GM18858 (cell line): Measurements from ENCODE around the gene LRFN4.

ENCODE experiments used
- ATAC-seq: cut with Tn5 transposase; IDR thresholded peaks from one replicate; pipeline ENCODE4 v1.9.1; 2021; ENCODE audit not compliant: unreplicated experiment

LRFN4 gene

DNA sequence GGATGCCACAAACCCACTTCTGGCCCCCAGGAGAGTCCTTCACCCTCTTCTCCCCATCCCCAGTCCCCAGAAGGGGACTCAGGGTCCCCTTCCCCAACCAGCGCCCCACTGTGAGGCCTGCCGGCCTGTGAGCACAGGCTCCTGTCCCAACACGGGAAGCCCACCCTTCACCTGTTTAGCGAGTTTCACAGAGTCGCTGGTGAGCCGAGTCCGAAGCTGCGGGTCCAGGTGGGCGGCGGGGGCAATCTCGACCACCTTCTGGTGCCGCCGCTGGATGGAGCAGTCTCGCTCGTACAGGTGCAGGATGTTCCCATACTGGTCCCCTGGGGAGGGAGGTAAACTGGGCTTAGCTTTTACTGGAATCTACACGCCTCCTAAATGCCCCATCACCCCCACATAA is 13.3 kb downstream of the LRFN4 start:
- no peak for ATAC-seq

DNA sequence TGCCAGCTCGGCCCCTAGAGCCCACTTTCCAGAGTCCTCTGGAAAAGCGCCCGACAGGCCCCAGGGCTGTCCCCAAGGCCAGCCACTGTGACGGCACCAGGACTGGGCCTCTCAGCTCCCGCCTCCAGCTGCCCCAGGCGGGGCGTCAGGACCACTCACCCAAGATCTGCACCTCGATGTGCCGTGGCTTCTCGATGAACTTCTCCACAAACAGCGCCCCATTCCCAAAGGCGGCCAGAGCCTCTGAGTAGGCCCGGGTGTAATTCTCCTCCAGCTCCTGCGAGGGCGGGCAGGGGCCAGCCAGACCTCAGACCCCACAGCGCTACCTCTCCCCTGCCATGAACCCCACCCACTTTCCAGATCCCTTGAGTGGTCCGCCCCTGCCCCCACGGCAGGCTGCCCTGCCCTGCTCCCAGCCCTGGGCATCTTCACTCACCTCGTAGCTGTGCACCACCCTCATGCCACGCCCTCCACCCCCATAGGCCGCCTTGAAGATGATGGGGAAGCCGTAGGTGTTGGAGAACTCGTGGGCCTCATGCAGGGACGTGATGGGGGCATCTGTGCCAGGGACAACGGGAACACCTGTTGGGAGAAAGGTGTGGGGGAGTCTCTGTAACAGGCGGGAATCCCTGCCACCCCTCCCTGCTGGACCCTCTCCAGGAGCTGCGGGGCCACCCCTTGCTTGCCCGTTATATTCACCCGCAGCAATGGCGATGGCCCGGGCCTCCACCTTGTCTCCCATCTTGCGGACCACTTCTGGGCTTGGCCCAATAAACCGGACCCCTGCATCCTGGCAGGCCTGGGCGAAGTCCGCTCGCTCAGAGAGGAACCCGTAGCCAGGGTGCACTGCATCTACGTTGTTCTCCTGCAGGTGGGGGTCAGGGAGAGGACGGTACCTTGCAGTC is 14.0 kb downstream of the LRFN4 start:
- no peak for ATAC-seq

DNA sequence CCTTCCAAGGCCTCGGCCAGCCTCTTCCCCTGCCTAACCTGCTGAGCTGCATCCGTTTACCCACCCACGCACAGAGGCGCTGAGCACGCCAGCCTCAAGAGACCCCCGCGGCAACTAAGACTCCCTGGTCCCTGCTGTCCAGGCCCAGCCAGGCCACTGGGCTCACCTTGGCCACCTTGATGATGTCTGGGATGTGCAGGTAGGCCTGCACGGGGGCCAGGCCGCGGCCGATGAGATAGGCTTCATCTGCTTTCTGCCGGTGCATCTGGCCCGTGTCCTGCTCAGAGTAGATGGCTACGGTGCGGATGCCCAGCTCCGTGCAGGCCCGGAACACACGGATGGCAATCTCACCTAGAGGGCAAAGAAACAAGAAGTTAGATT is 14.6 kb downstream of the LRFN4 start:
- ATAC-seq, result no peak

DNA sequence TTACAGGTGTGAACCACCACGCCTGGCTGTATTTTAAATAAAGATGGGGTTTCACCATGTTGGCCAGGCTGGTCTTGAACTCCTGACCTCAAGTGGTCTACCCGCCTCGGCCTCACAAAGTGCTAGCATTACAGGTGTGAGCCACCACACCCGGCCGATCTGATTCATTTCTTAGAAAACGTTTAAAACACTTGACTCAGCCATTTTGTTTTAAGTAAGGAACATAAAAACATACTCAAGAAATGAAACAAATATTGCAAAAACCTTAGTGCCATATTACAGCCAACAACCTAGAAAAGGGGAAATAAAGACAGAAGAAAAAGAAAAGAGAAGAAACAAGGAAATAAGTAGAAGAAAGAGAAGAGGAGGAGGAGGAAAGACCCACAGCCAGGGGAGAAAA is 17.4 kb downstream of the LRFN4 start:
- no peak for ATAC-seq

DNA sequence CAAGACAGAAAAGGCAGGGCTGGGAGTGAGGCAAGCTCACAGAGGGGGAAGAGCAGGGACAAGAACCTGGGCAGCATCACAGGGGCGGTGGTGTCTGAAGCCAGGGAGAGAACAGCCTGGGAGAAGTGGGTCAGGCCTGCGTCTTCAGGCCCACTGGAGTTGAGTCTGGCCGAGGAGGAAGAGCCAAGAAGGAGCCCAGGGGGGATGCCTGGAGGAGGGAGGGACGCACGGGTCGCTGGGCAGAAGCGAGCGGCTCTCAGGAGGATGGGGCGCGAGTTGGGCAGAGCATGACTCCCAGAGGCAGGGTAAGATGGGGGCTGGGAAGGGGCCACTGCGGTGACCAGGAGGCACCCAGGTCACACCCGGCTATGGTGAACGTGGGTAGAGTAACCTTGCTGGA is 18.5 kb downstream of the LRFN4 start:
- ATAC-seq, result no peak

DNA sequence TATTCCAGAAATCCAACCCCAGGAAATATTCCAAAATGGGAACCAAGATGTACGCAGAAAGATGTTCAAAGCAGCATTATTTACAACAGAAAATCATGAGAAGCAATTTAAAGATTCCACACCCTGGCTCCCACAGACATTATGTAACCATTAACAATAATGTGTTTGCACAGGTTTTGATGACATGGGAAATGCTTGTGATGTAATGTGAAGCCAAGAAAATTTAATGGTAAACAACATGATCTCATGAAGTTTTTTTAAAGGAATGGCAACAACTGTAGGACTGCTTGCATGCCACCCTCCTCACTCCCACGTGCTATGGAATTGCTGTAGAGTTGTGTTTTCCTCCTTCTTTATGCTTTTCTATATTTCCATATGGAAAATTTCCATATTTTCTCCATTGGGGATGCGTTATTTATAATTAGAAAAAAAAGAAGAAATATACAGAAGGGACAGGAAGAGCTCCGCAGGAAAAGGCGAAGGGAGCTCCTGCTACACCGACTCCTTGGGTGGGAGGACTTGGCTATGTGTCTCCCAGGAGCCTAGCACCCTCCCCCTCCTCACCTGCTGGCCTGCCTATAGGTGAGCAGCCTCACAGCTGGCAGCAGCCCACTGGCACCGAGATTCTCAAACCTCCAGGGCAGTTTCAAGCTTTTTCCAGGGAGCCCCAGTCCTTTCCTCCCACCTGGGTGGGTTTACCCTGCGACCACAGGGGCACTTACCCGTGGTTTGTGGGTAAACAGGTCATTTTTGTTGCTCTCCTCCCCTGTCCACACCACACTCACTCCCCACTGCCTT is 20.9 kb downstream of the LRFN4 start:
- no peak for ATAC-seq

DNA sequence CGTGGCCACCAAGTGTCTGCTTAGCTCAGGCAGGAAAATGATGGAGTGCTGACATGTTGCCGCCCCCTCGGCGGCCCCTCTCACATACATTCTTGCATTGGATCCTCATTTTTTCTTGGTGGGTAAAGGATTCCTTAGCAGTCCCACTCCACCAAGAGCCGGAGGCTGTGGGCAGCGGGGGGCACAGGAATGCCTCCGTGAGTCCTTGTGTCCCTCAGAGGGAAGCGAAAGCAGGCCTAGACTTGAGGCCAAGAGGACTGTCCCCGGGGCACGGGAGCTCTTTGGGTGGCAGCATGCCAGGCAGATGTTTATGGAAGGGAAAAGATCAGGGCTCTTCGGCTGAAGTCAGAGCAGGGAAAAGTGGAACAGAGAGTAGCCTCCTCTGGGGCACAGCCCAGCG is 21.6 kb downstream of the LRFN4 start:
- no peak for ATAC-seq

DNA sequence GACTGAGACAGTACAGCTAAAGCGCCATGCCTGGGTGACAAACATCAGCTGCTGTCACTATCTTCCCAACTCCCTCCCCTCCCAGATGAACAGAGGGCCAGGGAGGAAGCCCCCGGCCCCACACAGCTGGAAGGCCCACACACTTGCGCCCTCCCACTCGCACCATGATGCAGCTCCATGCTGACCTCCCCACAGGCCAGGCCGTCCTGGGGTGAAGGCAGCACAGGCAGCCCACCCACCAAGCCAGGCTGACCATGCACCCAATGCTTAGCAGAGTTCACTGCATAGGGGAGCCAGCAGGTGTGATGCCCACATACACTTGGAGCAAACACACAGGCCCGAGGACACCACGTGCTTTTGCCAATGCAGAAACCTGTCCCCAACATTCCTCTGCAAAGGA is 22.1 kb downstream of the LRFN4 start:
- ATAC-seq, result no peak

DNA sequence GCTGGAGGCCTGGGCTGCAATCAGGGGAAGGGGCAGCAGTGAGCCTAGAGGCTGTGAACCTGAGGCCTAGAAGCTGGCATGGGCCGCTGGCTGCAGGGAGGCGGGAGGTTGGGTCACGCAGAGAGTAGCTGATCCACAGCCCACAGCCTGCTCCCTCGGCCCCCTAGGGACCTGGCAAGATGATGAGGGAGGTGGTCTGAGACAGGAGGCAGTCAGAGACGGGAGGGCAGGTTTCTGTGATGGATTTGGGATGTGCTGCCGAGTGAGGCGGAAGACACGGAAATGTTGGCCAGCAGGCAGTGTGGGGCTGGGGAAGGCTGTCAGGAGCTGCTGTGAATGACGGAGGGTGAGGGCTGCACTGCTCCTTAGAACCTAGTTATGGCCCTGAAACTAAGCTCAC is 22.7 kb downstream of the LRFN4 start:
- no peak for ATAC-seq

DNA sequence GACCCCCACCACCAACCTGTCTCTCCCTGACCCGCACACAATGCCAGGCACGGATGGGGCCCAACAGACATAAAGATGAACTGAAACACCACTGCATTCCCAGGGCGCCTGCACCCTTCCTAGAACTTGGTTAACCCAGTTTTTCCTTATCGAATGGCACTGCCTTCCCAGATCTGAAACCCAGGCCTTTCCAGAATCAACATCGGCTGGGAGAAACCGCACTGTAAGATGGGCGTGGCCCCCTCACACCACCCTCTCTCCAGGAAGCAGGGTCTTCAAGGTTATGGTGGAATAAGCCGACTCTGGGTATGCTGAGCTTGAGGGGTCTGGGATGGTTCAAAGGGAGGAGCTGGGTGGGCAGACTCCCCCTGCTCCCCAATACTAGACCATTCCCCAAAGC is 23.1 kb downstream of the LRFN4 start:
- ATAC-seq, result no peak

DNA sequence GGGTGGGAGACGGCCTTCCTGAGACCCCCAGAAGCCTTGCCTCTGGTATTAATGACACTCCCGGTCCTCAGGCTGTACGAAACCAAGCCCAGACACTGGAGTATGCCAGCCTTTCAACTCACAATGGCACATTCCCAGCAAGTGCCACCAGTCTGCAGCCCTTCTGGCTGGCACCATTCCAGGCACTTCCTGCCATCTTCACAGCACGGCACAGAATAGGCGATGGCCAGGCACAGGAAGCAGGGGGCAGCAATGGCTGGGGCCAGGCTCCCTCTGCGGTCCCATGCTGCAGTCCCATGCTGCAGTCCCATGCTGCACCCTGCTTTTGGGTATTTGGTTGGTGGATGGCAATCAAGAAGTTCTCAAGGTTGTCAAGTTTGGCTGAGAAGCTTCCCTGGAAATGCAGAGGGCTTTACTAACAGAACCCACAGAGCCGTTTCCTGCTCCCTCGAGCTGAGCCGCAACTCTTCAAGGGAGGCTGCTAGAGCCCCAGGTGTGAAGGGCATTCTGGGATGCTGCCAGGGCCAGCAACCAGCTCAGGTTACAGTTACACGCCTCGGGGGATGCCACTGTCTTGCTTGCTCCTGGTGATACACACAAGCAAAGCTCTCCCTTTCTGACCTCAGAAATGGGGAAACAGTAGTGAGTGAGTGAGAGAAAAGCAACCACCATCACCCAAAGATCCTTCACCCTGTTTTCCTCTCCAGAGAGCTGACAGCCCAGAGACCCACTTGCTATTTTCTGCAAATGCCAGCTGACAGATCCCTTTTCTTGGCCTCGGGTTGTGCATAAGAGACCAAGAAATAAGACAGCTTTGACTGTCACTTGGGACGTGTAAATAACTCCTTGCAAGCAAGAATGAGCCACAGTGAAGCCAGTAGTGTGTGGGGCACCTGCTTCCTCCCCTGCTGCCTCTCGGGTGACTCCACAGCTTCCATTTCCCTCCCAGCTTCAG is 23.9 kb downstream of the LRFN4 start:
- ATAC-seq, result no peak

DNA sequence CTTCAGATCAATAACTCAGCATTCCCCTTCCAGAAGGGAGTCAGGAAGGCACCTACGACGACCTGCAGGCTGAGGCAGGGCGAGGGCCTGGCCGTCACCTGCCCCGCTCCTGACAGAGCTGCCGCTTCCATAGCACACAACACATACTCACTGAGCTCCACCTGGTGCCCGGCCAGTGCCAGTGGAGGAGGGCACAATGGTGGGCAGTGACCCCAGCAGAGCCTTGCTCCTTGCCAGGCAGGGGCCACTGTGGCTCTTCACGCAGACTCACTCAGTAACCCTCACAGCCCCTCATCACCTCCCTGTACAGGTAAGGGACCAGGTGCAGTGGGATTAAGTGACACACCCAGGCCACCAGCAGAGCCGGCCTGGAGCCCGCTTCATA is 24.6 kb downstream of the LRFN4 start:
- no peak for ATAC-seq

DNA sequence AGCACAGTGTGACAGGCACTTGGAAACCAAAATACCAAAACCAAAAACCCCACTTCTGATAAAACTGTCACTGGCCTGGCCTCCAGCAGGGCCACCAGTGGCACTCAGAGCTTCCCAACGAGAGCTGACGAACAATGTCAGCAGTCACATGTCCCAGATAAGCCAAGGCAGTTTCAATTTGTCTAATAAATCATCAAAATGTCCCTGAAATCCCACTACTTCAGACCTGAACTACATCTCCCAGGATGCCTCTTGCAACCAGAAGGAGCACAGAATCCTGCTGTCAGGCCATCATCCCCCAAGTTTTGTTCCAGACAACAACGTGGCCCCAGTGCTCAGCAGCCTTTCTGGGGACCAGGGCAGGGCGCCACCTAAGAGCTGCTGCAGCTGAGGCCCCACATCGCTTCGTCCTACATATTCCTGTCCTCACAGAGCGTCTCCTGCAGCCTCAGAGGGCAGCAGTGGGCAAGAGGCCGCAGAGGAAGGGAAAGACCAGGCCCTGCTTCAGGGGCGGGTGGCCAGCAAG is 25.1 kb downstream of the LRFN4 start:
- no peak for ATAC-seq

DNA sequence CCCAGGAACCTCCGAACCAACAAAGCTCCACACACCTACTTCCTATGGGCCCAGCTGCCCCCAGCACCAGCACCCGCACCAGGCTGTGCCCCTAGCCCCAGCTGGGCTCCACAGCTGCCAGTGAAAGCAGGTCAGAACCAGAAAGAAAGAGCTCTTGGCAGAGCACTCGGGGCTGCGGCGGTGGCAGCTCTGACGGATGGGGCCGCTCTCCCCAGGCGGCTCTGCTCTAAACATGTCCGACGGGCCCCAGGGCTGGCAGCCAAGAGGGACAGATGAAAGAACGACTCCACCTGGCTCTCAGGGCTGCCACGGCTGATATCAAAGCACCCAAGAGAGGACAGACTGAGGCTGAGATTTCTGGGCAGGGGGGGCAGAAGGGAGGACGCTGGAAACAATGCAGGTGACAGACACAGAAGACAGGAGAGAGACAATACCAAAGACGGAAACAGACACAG is 25.7 kb downstream of the LRFN4 start:
- ATAC-seq, result no peak

DNA sequence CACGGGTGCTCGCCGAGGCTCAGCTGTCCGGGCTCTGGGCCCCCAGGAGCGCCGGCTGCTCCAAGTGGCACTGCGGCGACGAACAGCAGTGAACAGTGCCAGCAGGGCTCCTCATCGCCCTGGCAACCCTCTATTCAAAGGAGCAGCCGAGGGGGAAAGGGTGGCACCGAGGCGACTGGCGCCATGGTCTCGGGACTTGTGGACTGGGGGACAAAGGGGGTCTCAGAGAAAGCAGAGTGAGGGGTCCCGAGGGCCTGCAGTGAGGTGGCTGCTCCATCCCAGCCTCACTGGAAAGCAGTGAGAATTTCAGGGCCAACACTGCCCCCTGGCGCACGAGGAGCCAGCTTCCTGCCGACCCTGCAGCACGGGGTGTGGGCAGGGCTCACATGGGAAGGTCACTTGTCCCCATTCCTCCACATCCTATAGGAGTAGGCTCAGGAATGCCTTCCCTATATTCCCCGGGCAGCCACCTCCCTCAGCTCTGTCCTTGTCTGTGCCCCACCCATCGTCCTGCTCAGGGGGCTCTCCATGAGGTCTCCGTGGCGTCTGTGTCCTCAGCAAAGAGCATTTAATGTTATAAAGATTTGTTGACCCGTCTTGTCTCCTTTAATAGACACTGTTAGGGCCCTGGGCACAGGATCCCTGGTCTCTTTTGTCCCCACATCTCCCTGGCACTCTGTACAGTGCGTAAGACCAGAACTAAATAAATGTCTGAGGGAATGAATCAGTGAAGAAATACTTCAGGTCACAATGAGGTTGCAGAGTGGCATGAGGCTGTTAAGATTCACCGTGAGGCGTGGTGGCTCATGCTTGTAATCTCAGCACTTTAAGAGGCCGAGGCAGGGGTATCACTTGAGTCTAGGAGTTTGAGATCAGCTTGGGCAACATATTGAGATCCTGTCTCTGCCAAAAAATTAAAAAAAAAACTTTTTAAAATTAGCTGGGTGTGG is 26.4 kb downstream of the LRFN4 start:
- no peak for ATAC-seq

DNA sequence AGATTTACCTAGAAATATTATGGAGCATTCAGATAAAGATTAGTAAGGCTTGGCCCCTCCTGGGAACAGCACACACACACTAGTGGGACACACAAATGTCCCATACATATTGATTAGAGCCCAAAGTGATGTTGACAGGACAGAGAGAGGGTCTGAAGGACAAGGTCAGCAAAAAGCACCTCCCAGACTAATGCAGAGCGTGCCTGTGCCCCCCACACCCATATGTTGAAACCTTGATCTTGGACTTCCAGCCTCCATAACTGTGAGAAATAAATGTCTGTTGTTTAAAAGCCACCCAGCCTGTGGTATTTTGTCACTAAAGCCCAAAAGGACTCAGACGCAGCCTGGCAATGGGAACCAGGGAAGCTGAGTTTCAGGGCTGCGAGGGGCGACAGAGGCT is 27.6 kb downstream of the LRFN4 start:
- no peak for ATAC-seq

DNA sequence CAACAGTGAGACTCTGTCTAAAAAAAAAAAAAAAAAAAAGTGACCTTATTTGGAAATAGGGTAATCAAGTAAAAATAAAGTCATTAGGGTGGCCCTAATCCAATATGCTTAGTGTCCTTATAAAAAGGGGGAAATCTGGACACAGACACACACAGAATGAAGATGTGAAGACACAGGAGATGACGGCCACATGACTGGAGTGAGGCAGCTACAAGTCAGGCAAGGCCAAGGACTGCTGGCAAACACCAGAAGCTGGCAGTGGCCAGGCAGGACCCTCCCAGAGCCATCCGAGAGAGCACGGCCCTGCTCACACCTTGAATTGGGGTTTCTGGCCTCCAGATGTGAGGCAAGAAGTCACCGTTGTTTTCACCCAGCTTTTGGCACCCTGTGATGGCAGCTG is 28.6 kb downstream of the LRFN4 start:
- ATAC-seq, result no peak

DNA sequence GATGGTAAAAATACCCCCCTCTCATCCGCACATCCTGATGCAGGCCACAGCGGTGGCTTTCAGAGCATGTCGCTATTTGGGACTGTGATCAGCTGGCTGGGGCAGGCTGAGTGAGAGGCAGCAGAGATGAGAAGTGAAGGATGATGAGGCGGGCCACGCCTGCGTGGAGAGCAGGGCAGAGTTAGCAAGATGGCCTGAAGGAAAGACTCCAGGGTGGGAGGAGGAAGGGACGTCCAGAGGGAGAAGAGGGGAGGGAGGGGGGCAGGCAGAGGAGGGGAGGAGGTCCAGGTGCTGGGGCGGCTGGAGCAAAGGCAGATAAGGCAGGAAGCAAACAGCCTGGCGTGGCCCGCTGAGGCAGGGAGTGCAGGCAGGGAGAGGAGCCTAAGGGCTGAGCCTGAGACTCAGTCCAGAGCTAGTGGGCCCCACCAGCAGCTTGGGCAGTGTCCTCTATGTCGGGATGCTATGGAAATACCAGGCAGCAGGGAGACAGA is 29.1 kb downstream of the LRFN4 start:
- ATAC-seq, result no peak

DNA sequence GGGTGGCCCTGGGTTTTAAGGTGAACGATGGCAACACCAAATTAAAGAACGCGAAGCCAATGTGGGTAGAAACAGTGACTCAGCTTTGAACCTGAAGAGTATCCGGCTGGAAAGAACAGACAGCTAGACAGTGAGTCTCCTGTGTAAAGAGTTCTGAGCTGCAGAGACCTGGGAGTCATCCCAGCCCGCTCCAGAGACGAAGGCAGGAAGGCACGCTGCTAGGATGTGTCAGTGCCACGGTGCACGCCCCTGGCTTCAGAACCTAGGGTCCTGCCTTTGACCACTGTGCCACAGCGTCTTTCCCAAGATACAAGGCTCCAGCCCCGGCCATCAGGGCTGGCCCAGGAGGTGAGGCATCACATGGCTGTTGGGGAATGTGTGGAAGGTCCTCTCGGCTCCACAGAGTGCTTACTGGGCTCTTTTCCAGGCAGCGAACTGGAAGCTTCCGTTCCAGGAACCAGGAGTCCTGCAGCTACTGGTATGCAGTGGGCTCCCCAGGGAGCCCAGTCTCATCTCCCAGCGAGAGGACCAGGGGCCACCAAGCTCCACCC is 29.9 kb downstream of the LRFN4 start:
- no peak for ATAC-seq
